Measurements from ENCODE around the gene FLT3LG. TPM values are rescaled to one million over a fixed set of nuclear protein-coding genes. Genes with fewer than 3 reads are reported as not detected.
A peak's percentile ranks its signal among the peaks of the same experiment; 100 is the strongest.

FLT3LG gene
- total RNA-seq, 2 donors from 2014 or later, result 77.2 to 92.8 TPM

- peaks cover 1% of the 10 kb centered on the region for H3K4me1 Mint-ChIP-seq
- no peaks in the 10 kb centered on the region for H3K36me3 Mint-ChIP-seq (ENCODE audit: low read depth)
- H3K27ac Mint-ChIP-seq, result no peak overlapping the region
- ATAC-seq (replicated peaks), result no peak
- no peak overlapping the region for H3K4me3 Mint-ChIP-seq
- no peaks in the 10 kb centered on the region for H3K27me3 Mint-ChIP-seq
- H3K9me3 Mint-ChIP-seq, result no peaks in the 10 kb centered on the region
Measured at GRCh38 chr19:49520705-49521319, 46.8 kb downstream of the FLT3LG start.

- Mint-ChIP-seq H3K36me3 (ENCODE audit: low read depth) (no peaks in the 10 kb centered on the region), H3K4me1 (peaks cover 9% of the 10 kb centered on the region), H3K27ac (no peak overlapping the region)
Measured at GRCh38 chr19:49524812-49525455, 50.9 kb downstream of the FLT3LG start.

DNA sequence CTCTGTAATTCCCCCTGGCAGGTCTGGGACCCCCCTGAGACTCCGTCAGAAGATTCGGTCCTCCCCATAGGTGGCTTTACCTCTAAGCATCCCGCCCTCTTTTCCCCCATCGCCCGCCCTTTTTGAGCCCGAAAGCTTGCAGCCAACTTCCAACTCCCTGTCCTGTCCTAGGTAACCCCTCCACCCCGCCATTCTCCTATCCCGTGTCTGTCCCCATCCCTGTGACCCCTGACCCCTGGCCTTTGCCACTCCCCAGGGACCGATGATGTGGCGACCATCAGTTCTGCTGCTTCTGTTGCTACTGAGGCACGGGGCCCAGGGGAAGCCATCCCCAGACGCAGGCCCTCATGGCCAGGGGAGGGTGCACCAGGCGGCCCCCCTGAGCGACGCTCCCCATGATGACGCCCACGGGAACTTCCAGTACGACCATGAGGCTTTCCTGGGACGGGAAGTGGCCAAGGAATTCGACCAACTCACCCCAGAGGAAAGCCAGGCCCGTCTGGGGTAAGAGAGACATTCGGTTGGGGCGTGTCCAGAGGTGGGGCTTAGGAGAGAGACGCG lies 54.3 kb downstream of the FLT3LG start:
- peak overlapping the region; percentile 76 for H3K27ac Mint-ChIP-seq
- no peaks in the 10 kb centered on the region for H3K27me3 Mint-ChIP-seq
- H3K4me3 Mint-ChIP-seq, result peak overlapping the region; percentile 78
- no peaks in the 10 kb centered on the region for H3K9me3 Mint-ChIP-seq
- H3K36me3 Mint-ChIP-seq (ENCODE audit: low read depth), result no peaks in the 10 kb centered on the region
- peaks cover 12% of the 10 kb centered on the region for H3K4me1 Mint-ChIP-seq
- no peak for ATAC-seq (replicated peaks)

More at GRCh38 chr19:49524812-49525455, 50.9 kb downstream of the FLT3LG start:
- no peaks in the 10 kb centered on the region for H3K27me3 Mint-ChIP-seq
- H3K9me3 Mint-ChIP-seq, result no peaks in the 10 kb centered on the region
- no peak for ATAC-seq (replicated peaks)
- no peak overlapping the region for H3K4me3 Mint-ChIP-seq

DNA sequence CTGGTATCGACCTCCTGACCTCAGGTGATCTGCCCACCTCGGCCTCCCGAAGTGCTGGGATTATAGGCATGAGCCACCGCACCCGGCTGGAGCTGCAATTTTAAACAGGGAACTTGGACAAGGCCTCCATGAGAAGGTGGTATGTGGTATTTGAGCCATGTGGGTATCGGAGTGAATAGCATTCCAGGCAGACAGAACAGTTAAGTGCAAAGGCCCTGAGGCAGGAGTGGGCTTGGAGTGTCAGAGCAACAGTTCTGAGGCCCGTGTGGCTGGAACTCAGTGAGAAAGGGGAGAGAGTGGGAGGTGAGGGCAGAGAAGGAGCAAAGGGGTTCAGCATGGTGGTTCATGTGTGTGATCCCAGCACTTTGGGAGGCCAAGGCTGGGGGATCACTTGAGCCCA lies 56.7 kb downstream of the FLT3LG start:
- no peak overlapping the region for H3K4me3 Mint-ChIP-seq
- no peaks in the 10 kb centered on the region for H3K9me3 Mint-ChIP-seq
- H3K27me3 Mint-ChIP-seq, result no peaks in the 10 kb centered on the region
- H3K4me1 Mint-ChIP-seq, result peaks cover 25% of the 10 kb centered on the region
- no peak overlapping the region for H3K27ac Mint-ChIP-seq
- ATAC-seq (replicated peaks), result no peak
- peaks cover 5% of the 10 kb centered on the region for H3K36me3 Mint-ChIP-seq (ENCODE audit: low read depth)

DNA sequence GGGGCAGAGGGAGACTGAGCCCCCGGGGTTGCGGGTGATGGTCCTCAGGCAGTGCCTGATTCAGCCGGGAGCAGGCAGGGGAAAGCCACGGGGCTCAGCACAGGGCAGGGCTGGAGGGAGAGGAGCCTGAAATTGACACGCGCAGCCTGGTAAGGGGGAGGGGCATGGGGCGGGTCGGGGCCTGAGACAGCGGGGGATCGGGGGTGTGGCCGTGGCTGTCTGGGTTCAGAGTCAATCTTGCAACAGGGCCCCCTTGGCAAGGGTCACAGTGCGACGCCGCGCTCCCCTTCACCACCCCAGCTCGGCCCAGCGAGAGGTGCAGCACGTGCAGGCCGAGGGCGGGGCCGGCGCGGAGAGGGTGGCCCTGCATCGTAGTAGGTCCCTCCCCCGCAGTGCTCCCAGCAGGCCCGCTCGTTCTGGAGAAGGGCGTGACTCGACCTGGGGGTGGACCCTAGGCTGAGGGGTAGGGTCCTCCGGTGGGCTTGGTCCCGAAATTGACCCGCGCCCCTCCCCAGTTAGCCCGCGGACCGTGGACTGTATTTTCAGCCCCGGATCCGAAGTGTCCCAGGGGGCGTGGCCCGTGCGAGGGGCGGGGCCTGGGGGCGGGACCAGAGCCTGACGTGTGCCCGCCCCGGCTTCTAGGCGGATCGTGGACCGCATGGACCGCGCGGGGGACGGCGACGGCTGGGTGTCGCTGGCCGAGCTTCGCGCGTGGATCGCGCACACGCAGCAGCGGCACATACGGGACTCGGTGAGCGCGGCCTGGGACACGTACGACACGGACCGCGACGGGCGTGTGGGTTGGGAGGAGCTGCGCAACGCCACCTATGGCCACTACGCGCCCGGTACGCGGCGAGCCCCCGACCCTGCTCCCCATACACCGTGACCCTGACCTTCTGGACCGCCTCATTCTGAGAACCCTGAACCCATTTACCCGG lies 59.8 kb downstream of the FLT3LG start:
- Mint-ChIP-seq H3K4me3 (peak overlapping the region; percentile 92), H3K4me1 (peaks cover 16% of the 10 kb centered on the region), H3K27ac (peak overlapping the region; percentile 86), H3K36me3 (ENCODE audit: low read depth) (peaks cover 5% of the 10 kb centered on the region), H3K27me3 (no peaks in the 10 kb centered on the region), H3K9me3 (no peaks in the 10 kb centered on the region)
- peak; percentile 85 for ATAC-seq (replicated peaks)

- peaks cover 16% of the 10 kb centered on the region for H3K4me1 Mint-ChIP-seq
- ATAC-seq (replicated peaks), result peak; percentile 64
Measured at GRCh38 chr19:49534632-49535385, 60.8 kb downstream of the FLT3LG start.

More at GRCh38 chr19:49534632-49535385, 60.8 kb downstream of the FLT3LG start:
- no peaks in the 10 kb centered on the region for H3K9me3 Mint-ChIP-seq
- H3K36me3 Mint-ChIP-seq (ENCODE audit: low read depth), result peaks cover 5% of the 10 kb centered on the region
- H3K27me3 Mint-ChIP-seq, result no peaks in the 10 kb centered on the region
- peak overlapping the region; percentile 92 for H3K4me3 Mint-ChIP-seq
- H3K27ac Mint-ChIP-seq, result peak overlapping the region; percentile 86

Other genes with a start within 250 kb of the FLT3LG start
- 1 to 10 TPM; 1.1 to 1.4 TPM for gene SLC6A16, start 149.0 kb upstream of the FLT3LG start, total RNA-seq
- gene CD37, start 138.8 kb upstream of the FLT3LG start, total RNA-seq, result 100 to 1,000 TPM; 125 to 168 TPM
- gene TEAD2, start 111.8 kb upstream of the FLT3LG start, total RNA-seq, result under 1 TPM in 1 of 2 donors, not detected in 1; 0.16 TPM
- not detected for gene DKKL1, start 110.3 kb upstream of the FLT3LG start, total RNA-seq
- gene KASH5, start 86.0 kb upstream of the FLT3LG start, total RNA-seq, result 1 to 10 TPM in 1 of 2 donors, not detected in 1; 1.1 TPM
- gene PTH2, start 50.8 kb upstream of the FLT3LG start, total RNA-seq, result not detected
- gene GFY, start 48.8 kb upstream of the FLT3LG start, total RNA-seq, result not detected
- gene SLC17A7, start 32.7 kb upstream of the FLT3LG start, total RNA-seq, result under 1 TPM in 1 of 2 donors, not detected in 1; 0.40 TPM
- gene PIH1D1, start 22.4 kb upstream of the FLT3LG start, total RNA-seq, result 100 to 1,000 TPM; 183 to 194 TPM
- gene ALDH16A1, start 21.0 kb upstream of the FLT3LG start, total RNA-seq, result 10 to 100 TPM; 15.5 to 39.1 TPM
- 1,000 to 10,000 TPM; 3,905 to 4,763 TPM for gene RPL13A, start 13.4 kb downstream of the FLT3LG start, total RNA-seq
- gene RPS11, start 22.2 kb downstream of the FLT3LG start, total RNA-seq, result 1,000 to 10,000 TPM; 2,381 to 3,085 TPM
- gene FCGRT, start 38.4 kb downstream of the FLT3LG start, total RNA-seq, result 10 to 100 TPM; 11.1 to 15.8 TPM
- 10 to 100 TPM in 1 of 2 donors, 1 to 10 TPM in 1; 1.2 to 11.8 TPM for gene RCN3, start 53.8 kb downstream of the FLT3LG start, total RNA-seq
- gene NOSIP, start 106.3 kb downstream of the FLT3LG start, total RNA-seq, result 100 to 1,000 TPM; 101 to 103 TPM
- 10 to 100 TPM in 1 of 2 donors, 1 to 10 TPM in 1; 3.8 to 12.3 TPM for gene PRRG2, start 107.1 kb downstream of the FLT3LG start, total RNA-seq
- 10 to 100 TPM; 27.2 to 27.8 TPM for gene PRR12, start 117.0 kb downstream of the FLT3LG start, total RNA-seq
- gene RRAS, start 165.9 kb downstream of the FLT3LG start, total RNA-seq, result 10 to 100 TPM in 1 of 2 donors, 1 to 10 TPM in 1; 7.6 to 14.3 TPM
- gene SCAF1, start 168.0 kb downstream of the FLT3LG start, total RNA-seq, result 10 to 100 TPM; 53.8 to 60.5 TPM
- 100 to 1,000 TPM; 150 to 218 TPM for gene IRF3, start 191.6 kb downstream of the FLT3LG start, total RNA-seq
- 10 to 100 TPM; 61.1 to 80.5 TPM for gene BCL2L12, start 191.7 kb downstream of the FLT3LG start, total RNA-seq
- gene PRMT1, start 203.1 kb downstream of the FLT3LG start, total RNA-seq, result 100 to 1,000 TPM; 183 to 345 TPM
- gene ADM5, start 215.4 kb downstream of the FLT3LG start, total RNA-seq, result 1 to 10 TPM; 8.5 to 8.6 TPM
- gene CPT1C, start 216.9 kb downstream of the FLT3LG start, total RNA-seq, result 1 to 10 TPM in 1 of 2 donors, under 1 TPM in 1; 0.93 to 4.3 TPM